Pancreas (tissue), 10 donors: ENCODE results near the gene PAPSS2. TPM values are rescaled to one million over a fixed set of nuclear protein-coding genes. Genes with fewer than 3 reads are reported as not detected.
"Not testable (repeated sequence)": the region's sequence is repeated elsewhere in the genome, so short reads cannot be mapped to it uniquely, and the experiment has no call there.

Experiments
- ATAC-seq, 4 donors: fragments of 200-7000 bp; cut with Tn5 transposase; one replicate each; pipeline versions ENCODE4 v1.8.0 to v1.9.1; 2020; ENCODE audit warnings: mild to moderate bottlenecking in 4 of 4, moderate library complexity in 4 of 4
- DNase-seq, 6 donors: peaks; one replicate each; pipeline ENCODE4 v3.0.0-alpha.2; 2020
- FAIRE-seq: peaks from 2 replicates; lab custom pipeline; 2012; peaks lifted over from hg19 to GRCh38; lab: Jason Lieb, UNC
- H3K27ac ChIP-seq, 4 donors: fragments of 200-600 bp; sonication (generic); 1 replicate in 3 of 4; 2 replicates in 1 of 4; pipeline versions ENCODE4 v1.5.0 to v1.8.0; 2020
- H3K27me3 ChIP-seq, 4 donors: fragments of 200-600 bp; one replicate each; pipeline ENCODE4 v1.8.0; 2021
- H3K36me3 ChIP-seq, 3 donors: fragments of 200-600 bp; sonication (generic) in 1 of 3; one replicate each; pipeline versions ENCODE4 v1.5.0 to v1.8.0; 2020 to 2021
- H3K4me1 ChIP-seq, 3 donors: fragments of 200-600 bp; one replicate each; pipeline ENCODE4 v1.8.0; 2021
- H3K4me3 ChIP-seq, 4 donors: fragments of 200-600 bp; sonication (generic) in 2 of 4; one replicate each; pipeline versions ENCODE4 v1.5.0 to v1.8.0; 2020 to 2021
- H3K9me3 ChIP-seq, 4 donors: fragments of 200-600 bp; one replicate each; pipeline ENCODE4 v1.8.0; 2021
- WGBS, 2 donors: extraction: QIAGEN DNeasy Blood & Tissue Kit; methylation state at CpG; one replicate each; pipeline ENCODE4 v1.1.7; 2013; 5-methylcytosine and 5-hydroxymethylcytosine counted together
- intact Hi-C, 3 donors: fragments of 100-400 bp; cut with DNase I; formaldehyde crosslinking; loops; one replicate each; pipeline versions ENCODE4 v1.11.1 to v1.14.2; 2022
- polyA plus RNA-seq, 2 donors: library from polyadenylated mRNA; stranded (reverse); fragments of 200-250 nt; gene quantifications; one replicate each; pipeline ENCODE4 v1.2.3, GENCODE V29; 2013
- total RNA-seq, 6 donors: library from RNA; stranded (reverse); fragmentation: NEBNext Ultra II Directional in 4 of 6; extraction: Animal tissue kit (Norgen Biotek cat#: 25700) in 4 of 6; gene quantifications; one replicate each; pipeline versions ENCODE4 v1.2.1 to v1.2.4, GENCODE V29; 2021 to 2023
- TF ChIP-seq, protein P1 (sequence below), 4 donors: fragments of 200-600 bp; sonication (generic) in 3 of 4; IDR thresholded peaks; one replicate each; pipeline versions ENCODE4 v1.5.0 to v1.8.0; 2021; ENCODE audit warnings: antibody characterized with exemption in 4 of 4
- donor health status: healthy with polysubstance abuse.
- donor health status: DM: no; HTN: no; CAD: no; lungs with moderate emphysema.
- donor health status: DM: no; HTN: no; CAD: no.
- donor health status: control.
- donor health status: control.
- donor health status: Bipolar disorder and iron deficiency.
- donor health status: DM: yes; HTN: yes; CAD: no.
- donor health status: DM: no; HTN: no; CAD: no.
- donor health status: DM: no; HTN: no; CAD: no.
- donor health status: DM: yes; HTN: yes; CAD: no.

PAPSS2 gene
- total and polyA plus RNA-seq, 8 donors = 10.0 to 54.7 (median 39.9) TPM

DNA sequence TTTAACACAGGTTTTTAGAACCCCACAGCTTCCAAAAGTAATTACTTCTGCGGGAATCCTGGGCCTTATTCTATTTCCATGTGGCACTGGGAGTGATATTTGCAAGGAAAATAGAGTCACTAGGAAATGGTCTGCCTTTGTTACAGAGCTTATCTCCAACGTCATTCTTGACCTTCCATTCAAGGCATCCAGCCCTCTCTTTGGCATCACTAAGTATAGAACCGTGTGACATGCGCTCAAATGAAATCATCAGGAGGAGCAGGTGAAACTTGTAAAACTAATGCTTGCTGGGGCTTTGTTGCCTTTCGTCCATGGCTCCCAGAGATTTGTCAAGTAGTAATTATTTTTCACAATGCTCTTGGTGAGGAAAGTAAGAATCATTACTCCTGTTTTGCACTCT lies 73.4 kb downstream of the PAPSS2 start:
- DNase-seq (no peak), FAIRE-seq (no peak), ATAC-seq (peak; percentile 53 to 84 (median 63))
- WGBS, 2 donors = 60 to 63% methylated on average over 5 of the region's 5 CpGs
- Histone ChIP-seq H3K9me3 (no peaks in the 10 kb centered on the region), H3K4me1 (no peaks in the 10 kb centered on the region), H3K36me3 (no peaks in the 10 kb centered on the region), H3K27me3 (no peaks in the 10 kb centered on the region), H3K4me3 (no peak overlapping the region), H3K27ac (no peak overlapping the region)
- intact Hi-C loops = loop anchor here in 1 of 3 donors (10.0 kb wide), 1 partner anchor 198 kb away; no protein-coding TSS in a partner anchor
- TF ChIP-seq, protein P1, sequence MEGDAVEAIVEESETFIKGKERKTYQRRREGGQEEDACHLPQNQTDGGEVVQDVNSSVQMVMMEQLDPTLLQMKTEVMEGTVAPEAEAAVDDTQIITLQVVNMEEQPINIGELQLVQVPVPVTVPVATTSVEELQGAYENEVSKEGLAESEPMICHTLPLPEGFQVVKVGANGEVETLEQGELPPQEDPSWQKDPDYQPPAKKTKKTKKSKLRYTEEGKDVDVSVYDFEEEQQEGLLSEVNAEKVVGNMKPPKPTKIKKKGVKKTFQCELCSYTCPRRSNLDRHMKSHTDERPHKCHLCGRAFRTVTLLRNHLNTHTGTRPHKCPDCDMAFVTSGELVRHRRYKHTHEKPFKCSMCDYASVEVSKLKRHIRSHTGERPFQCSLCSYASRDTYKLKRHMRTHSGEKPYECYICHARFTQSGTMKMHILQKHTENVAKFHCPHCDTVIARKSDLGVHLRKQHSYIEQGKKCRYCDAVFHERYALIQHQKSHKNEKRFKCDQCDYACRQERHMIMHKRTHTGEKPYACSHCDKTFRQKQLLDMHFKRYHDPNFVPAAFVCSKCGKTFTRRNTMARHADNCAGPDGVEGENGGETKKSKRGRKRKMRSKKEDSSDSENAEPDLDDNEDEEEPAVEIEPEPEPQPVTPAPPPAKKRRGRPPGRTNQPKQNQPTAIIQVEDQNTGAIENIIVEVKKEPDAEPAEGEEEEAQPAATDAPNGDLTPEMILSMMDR (IDR thresholded peaks at IDR 0.05) = no peak

- TF ChIP-seq, protein P1 (IDR thresholded peaks at IDR 0.05) = peak; percentile 35 to 74 (median 64)
- Histone ChIP-seq H3K27me3 (no peaks in the 10 kb centered on the region), H3K27ac (no peak overlapping the region), H3K9me3 (no peaks in the 10 kb centered on the region), H3K36me3 (no peaks in the 10 kb centered on the region), H3K4me1 (peaks cover 0 to 6% (median 5%) of the 10 kb centered on the region in 3 donors), H3K4me3 (no peak overlapping the region)
- DNase-seq (peak in 1 of 6 donors; percentile 32), FAIRE-seq (no peak), ATAC-seq (peak; percentile 58 to 93 (median 85))
- 40% methylated on average over 7 of the region's 7 CpGs for WGBS, 2 donors
- intact Hi-C loops = loop anchor here in 1 of 3 donors (5.0 to 10.0 kb wide), 2 partner anchors 78 to 200 kb away; partner anchors contain the start of gene PAPSS2
Observed at GRCh38 chr10:87734987-87735827, 75.5 kb downstream of the PAPSS2 start.

GRCh38 chr10:87738253-87738652 lies 78.6 kb downstream of the PAPSS2 start:
- WGBS, 2 donors = 97 to 100% methylated on average over 1 of the region's 1 CpG
- ATAC-seq, H3K36me3 ChIP-seq: not testable (repeated sequence)

DNA sequence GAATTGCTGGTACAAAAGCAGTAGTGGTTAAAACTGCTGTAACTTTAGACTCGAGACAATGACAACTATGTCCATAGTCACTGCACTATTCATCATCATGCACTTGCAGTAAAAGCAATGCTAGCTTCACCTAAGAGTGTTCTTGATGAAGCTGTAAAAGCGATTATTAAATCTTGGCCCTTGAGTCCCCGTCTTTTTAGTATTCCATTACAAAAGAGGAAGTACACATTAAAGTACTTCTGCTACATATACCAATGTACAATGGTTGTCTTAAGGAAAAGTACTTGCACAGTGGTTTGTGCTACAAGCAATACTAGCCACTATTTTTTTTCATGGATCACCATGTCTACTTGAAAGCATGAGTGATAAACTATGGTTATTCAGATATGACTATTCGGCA lies 80.0 kb downstream of the PAPSS2 start:
- H3K27me3 ChIP-seq = no peaks in the 10 kb centered on the region
- ATAC-seq = no peak
- intact Hi-C loops = loop anchor here in 1 of 3 donors (5.0 to 10.0 kb wide), 2 partner anchors 82 to 205 kb away; partner anchors contain the start of gene PAPSS2
- no peak for FAIRE-seq
- H3K27ac ChIP-seq = no peak overlapping the region
- H3K36me3 ChIP-seq = peaks cover 0 to 13% (median 0%) of the 10 kb centered on the region in 3 donors
- TF ChIP-seq, protein P1 (IDR thresholded peaks at IDR 0.05) = no peak
- H3K4me1 ChIP-seq = peaks cover 6 to 14% (median 7%) of the 10 kb centered on the region in 3 donors
- no peaks in the 10 kb centered on the region for H3K9me3 ChIP-seq
- DNase-seq = no peak
- 74 to 78% methylated on average over 4 of the region's 4 CpGs for WGBS, 2 donors
- H3K4me3 ChIP-seq = no peak overlapping the region

More at GRCh38 chr10:87738253-87738652, 78.6 kb downstream of the PAPSS2 start:
- H3K4me1 ChIP-seq = peaks cover 6 to 14% (median 7%) of the 10 kb centered on the region in 3 donors
- not testable (repeated sequence) for H3K4me3 ChIP-seq, H3K9me3 ChIP-seq, H3K27me3 ChIP-seq, H3K27ac ChIP-seq, FAIRE-seq, DNase-seq
- intact Hi-C loops = loop anchor here in 1 of 3 donors (5.0 to 10.0 kb wide), 2 partner anchors 81 to 203 kb away; partner anchors contain the start of gene PAPSS2

DNA sequence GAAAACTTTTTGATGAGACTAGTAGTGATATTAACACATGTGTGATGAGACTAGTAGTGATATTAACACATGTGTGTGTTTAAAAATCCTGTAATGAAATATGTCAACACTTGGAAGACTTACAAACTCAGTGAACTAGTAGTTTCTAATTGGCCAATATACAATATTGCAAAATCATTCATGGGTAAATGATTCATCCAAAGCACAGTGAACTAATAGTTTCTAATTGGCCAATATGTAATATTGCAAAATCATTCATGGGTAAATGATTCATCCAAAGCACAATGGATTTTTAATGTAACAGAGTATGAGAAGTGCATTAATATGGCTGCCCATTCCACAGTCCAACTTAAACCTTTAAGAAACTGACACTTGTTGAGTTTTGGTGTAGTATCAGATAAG lies 80.6 kb downstream of the PAPSS2 start:
- intact Hi-C loops = no loop called here
- H3K4me3 ChIP-seq = no peak overlapping the region
- H3K9me3 ChIP-seq = no peaks in the 10 kb centered on the region
- no peaks in the 10 kb centered on the region for H3K27me3 ChIP-seq
- peaks cover 6 to 14% (median 7%) of the 10 kb centered on the region in 3 donors for H3K4me1 ChIP-seq
- H3K27ac ChIP-seq = no peak overlapping the region
- FAIRE-seq (no peak), DNase-seq (no peak), ATAC-seq (peak; percentile 79 to 90 (median 85))
- peaks cover 0 to 16% (median 0%) of the 10 kb centered on the region in 3 donors for H3K36me3 ChIP-seq
- TF ChIP-seq, protein P1 (IDR thresholded peaks at IDR 0.05) = no peak

DNA sequence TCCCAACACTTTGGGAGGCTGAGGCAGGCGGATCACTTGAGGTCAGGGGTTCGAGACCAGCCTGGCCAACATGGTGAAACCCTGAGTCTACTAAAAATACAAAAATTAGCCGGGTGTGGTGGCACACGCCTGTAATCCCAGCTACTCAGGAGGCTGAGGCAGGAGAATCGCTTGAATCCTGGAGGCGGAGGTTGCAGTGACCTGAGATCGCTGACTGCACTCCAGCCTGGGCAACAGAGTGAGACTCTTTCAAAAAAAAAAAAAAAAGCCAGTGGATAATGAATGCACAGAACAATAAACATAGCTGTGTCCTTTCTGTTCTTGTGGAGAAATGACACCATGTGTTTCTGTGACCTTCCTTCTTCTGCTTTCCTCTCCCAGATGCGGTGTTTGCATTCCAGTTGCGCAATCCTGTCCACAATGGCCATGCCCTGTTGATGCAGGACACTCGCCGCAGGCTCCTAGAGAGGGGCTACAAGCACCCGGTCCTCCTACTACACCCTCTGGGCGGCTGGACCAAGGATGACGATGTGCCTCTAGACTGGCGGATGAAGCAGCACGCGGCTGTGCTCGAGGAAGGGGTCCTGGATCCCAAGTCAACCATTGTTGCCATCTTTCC lies 83.4 kb downstream of the PAPSS2 start:
- H3K36me3 ChIP-seq = peaks cover 0 to 16% (median 0%) of the 10 kb centered on the region in 3 donors
- 94 to 96% methylated on average over 18 of the region's 18 CpGs for WGBS, 2 donors
- intact Hi-C loops, H3K27me3 ChIP-seq, H3K27ac ChIP-seq, H3K9me3 ChIP-seq, FAIRE-seq, H3K4me3 ChIP-seq: not testable (repeated sequence)
- DNase-seq (peak in 1 of 6 donors; percentile 24), ATAC-seq (peak in 2 of 4 donors; percentile 20 to 31)
- peaks cover 6 to 14% (median 7%) of the 10 kb centered on the region in 3 donors for H3K4me1 ChIP-seq
